ENCODE measurements around the gene JARID2. TPM values are rescaled to one million over a fixed set of nuclear protein-coding genes. Genes with fewer than 3 reads are reported as not detected.

The JARID2 gene
- total RNA-seq, 1 donor: 9.1 TPM

DNA sequence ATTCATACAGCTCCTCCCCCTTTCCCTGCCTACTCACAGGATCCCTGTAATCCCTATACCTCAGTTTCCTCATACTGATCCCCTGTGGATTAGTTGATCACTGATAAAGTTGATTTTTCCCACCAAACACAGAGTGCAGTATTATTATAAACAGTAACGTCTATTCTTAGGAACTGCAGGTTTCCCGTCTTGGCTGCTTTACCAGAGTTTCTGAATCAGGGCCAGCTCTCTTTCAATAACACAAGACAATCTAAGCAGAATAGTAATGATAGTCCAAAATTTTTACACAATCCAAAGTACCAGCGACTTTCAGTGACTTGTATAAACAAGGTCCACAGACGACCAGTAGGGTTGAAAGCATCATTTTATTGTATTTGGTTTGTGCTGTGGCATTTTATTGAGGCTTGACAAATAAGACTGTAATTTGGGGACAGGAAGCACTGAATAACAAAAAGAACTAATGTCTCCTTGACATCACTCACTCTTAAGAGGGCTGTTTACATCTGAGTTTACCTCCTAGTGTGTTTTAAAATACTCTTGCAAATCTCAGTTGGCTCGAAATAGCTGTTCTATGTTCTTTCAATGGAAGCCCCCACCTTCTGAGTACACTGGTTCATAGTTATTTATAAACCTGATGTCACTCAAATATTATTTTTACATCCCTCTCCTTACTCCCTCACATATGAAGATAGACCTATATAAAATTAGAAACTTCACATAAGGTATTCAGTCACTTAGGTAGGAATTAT lies 6.1 kb upstream of the JARID2 start:
- H3K4me3 ChIP-seq (ENCODE audit: low read depth, low read length): no peak overlapping the region
- no peak for DNase-seq (ENCODE audit: low read depth)
- TF ChIP-seq, protein P1, sequence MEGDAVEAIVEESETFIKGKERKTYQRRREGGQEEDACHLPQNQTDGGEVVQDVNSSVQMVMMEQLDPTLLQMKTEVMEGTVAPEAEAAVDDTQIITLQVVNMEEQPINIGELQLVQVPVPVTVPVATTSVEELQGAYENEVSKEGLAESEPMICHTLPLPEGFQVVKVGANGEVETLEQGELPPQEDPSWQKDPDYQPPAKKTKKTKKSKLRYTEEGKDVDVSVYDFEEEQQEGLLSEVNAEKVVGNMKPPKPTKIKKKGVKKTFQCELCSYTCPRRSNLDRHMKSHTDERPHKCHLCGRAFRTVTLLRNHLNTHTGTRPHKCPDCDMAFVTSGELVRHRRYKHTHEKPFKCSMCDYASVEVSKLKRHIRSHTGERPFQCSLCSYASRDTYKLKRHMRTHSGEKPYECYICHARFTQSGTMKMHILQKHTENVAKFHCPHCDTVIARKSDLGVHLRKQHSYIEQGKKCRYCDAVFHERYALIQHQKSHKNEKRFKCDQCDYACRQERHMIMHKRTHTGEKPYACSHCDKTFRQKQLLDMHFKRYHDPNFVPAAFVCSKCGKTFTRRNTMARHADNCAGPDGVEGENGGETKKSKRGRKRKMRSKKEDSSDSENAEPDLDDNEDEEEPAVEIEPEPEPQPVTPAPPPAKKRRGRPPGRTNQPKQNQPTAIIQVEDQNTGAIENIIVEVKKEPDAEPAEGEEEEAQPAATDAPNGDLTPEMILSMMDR (IDR thresholded peaks at IDR 0.05; ENCODE audit: insufficient read depth, low read depth, low read length): no peak

DNA sequence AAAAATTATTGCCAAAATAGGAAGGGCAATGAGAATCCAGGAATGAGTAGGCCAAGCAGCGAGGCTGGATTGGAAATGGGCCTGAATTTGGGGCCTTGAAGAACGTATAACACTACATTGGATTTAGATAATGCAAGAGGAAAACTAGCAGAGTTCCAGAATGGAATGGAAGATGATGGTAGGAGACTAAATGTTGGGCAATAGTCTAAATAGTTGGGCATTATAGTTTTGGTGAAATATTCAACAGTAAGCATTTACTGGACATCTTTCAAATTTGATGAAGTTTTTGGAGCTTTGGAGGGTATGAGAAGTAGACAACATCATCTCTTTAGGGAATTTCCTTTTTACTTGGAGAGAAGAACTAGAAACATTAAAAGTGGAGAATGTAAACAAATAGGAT lies 3.4 kb upstream of the JARID2 start:
- DNase-seq (ENCODE audit: low read depth): no peak
- TF ChIP-seq, protein P1 (IDR thresholded peaks at IDR 0.05; ENCODE audit: insufficient read depth, low read depth, low read length): no peak
- no peak overlapping the region for H3K4me3 ChIP-seq (ENCODE audit: low read depth, low read length)

DNA sequence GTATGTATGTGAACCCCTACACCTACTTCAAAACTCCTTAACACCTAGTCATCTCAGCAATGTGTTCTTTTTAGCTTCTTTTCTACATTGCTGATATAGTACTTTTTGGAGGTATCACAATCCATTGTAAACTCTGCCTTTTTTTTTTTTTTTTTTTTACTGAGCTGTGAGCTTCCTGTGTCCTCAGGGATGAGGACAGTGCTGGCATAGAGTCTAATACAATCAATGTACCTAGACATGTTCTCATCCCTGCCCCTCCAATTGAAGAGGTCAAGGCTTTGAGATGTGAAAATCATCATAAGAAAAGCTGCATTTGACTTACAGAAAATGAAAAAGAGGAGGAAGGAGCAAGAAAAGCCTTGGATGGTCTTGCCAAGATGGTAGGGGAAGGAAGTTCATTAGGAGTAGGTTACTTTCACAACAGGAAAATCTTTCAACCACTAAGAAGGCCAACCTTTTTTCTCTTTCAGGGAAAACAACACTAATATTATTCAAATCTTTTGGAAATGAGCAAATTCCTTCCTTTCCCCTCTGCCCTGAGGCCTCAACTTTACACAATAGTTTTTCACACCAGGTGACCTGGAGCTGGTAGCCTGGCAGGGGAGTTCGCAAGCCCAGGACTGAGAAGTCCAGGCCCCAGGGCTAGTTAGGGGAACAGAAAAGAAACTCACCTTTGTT lies 2.8 kb upstream of the JARID2 start:
- TF ChIP-seq, protein P1 (IDR thresholded peaks at IDR 0.05; ENCODE audit: insufficient read depth, low read depth, low read length): no peak
- DNase-seq (ENCODE audit: low read depth): no peak
- H3K4me3 ChIP-seq (ENCODE audit: low read depth, low read length): no peak overlapping the region

DNA sequence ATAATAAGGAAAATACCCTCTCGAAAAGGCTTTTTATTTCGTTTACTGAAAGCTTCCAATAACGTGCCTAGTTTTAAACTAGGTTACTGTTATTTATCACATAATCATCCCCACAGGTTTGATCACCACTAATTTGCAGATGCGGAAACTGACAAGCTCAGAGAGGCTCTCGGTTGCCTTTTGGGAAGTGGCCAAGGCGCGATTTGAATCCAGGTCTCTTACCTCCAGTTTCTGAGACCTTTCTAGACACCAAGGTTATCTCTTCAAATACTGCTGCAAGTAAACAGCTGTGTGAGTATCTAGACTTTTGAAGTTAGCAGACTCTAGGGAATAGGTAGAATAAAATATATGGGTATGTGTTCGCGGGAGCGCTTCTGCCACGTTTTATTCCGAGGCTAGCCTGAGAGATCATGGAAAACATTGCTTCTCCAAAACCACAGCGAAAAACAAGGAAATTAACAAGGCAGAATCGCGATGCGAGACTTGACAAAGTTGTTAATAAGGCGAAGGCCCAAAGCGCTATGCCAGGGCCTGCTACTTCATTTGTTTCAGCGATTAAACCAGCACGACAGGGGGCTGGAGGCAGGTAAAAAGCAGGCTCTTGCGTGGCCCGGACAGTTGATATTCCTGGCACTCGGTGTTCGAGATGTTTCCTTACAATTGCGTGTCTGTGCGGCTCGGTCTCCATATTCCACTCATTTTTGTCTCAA lies 1.8 kb upstream of the JARID2 start:
- DNase-seq (ENCODE audit: low read depth): no peak
- H3K4me3 ChIP-seq (ENCODE audit: low read depth, low read length): peak overlapping the region; percentile 75
- TF ChIP-seq, protein P1 (IDR thresholded peaks at IDR 0.05; ENCODE audit: insufficient read depth, low read depth, low read length): no peak

DNA sequence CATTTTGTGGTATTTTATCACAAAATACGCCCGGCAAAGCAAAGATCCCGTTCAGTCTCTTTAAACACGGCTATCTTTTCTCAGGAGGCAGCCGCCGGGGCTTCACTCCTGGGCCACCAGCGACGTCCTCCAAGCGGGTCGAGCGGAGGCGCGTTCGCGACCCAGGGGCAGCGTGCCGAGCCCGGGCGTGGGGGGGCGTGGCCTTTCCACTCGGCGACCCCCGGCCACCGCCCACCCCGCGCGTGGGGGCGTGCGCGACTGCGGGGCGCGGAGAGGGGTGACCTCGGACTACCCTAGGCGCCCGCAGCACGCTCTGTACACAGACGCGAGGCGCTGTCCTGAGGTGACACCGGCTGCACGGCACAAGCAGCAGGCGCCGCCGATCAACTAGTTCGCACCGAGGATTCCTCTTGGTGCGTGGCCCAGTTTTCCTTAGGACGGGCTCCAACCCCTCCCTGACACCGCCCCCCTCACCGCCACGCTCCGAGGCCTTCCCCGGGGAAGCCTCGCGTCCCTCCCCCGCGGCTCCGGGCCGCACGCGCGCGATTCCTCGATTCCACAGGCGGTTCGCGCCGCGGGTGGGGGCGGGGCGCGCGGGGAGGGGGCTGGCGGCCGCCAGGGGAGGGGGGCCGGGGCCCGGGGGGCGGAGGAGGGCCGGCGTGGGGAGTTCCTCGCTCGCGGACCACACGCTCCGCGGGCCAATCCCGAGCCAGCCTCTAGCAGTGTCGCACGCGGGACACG lies 1.1 kb upstream of the JARID2 start:
- TF ChIP-seq, protein P1 (IDR thresholded peaks at IDR 0.05; ENCODE audit: insufficient read depth, low read depth, low read length): no peak
- peak; percentile 80 for DNase-seq (ENCODE audit: low read depth)
- peak overlapping the region; percentile 75 for H3K4me3 ChIP-seq (ENCODE audit: low read depth, low read length)

DNA sequence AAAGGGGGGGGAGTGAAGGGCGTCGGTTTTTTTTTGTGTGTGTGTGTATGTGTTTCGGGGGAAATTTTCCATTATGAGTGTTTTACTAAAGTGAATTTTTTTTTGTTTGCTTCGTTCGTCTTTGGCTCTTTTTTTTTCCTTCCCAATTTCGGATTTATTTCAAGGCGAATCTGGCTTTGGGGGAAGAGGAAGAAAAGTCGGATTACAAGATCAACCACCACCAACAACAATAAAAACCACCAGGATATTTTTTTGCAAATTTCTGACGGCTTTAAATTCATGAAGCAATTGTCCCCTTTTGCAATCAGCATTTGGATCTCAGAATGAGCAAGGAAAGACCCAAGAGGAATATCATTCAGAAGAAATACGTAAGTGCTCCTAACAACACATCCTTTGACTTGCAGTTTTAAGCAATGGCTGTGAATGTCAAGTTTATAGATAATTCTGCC lies 372 bp downstream of the JARID2 start:
- no peak for DNase-seq (ENCODE audit: low read depth)
- peak overlapping the region; percentile 75 for H3K4me3 ChIP-seq (ENCODE audit: low read depth, low read length)
- TF ChIP-seq, protein P1 (IDR thresholded peaks at IDR 0.05; ENCODE audit: insufficient read depth, low read depth, low read length): no peak
